Sigmoid colon (tissue), 7 donors: Measurements from ENCODE around the gene NAXE. TPM values are rescaled to one million over a fixed set of nuclear protein-coding genes. Genes with fewer than 3 reads are reported as not detected.

Experiments
- DNase-seq: peaks from one replicate; pipeline ENCODE4 v3.0.0-alpha.2; 2019
- H3K27ac ChIP-seq, 4 donors: fragments of 200-600 bp; sonication (generic); one replicate each; pipeline ENCODE4 v1.5.1; 2016 to 2019; ENCODE audit warnings: mild to moderate bottlenecking in 1 of 4
- H3K27me3 ChIP-seq, 3 donors: fragments of 200-600 bp; sonication (generic); one replicate each; pipeline ENCODE4 v1.5.1; 2019; ENCODE audit warnings: mild to moderate bottlenecking in 1 of 3
- H3K36me3 ChIP-seq, 4 donors: fragments of 200-600 bp; sonication (generic); one replicate each; pipeline ENCODE4 v1.5.1; 2016 to 2019
- H3K4me1 ChIP-seq, 4 donors: fragments of 200-600 bp; sonication (generic); one replicate each; pipeline ENCODE4 v1.5.1; 2017 to 2019
- H3K4me3 ChIP-seq, 4 donors: fragments of 200-600 bp; sonication (generic); one replicate each; pipeline ENCODE4 v1.5.1; 2017 to 2019; ENCODE audit warnings: mild to moderate bottlenecking in 2 of 4, moderate library complexity in 1 of 4
- H3K9me3 ChIP-seq, 4 donors: fragments of 200-600 bp in 3 of 4; sonication (generic) in 3 of 4; one replicate each; pipeline versions ENCODE4 v1.5.1 to v1.6.1; 2013 to 2019
- CTCF ChIP-seq, 4 experiments: fragments of 450-650 bp in 3 of 4; fragments of 200-600 bp in 1 of 4; IDR thresholded peaks; one replicate each; pipeline ENCODE4 v1.5.1; 2016 to 2019; ENCODE audit warnings: antibody characterized with exemption in 4 of 4, mild to moderate bottlenecking in 3 of 4, moderate library complexity in 2 of 4
- EP300 ChIP-seq, 4 donors: sonication (generic); formaldehyde crosslinking; IDR thresholded peaks; one replicate each; pipeline ENCODE4 v1.6.1; 2017; ENCODE audit warnings: antibody characterized with exemption in 4 of 4
- POLR2A ChIP-seq, 2 donors: fragments of 450-650 bp; IDR thresholded peaks; one replicate each; pipeline ENCODE4 v1.6.1; 2016; ENCODE audit warnings: antibody characterized with exemption in 2 of 2, mild to moderate bottlenecking in 2 of 2, moderate library complexity in 2 of 2
- POLR2AphosphoS5 ChIP-seq, 4 donors: sonication (generic); formaldehyde crosslinking; IDR thresholded peaks; one replicate each; pipeline ENCODE4 v1.6.1; 2017; ENCODE audit warnings: antibody characterized with exemption in 4 of 4
- WGBS, 2 donors: extraction: QIAGEN DNeasy Blood & Tissue Kit; methylation state at CpG; one replicate each; pipeline ENCODE4 v1.1.7; 2013; 5-methylcytosine and 5-hydroxymethylcytosine counted together
- intact Hi-C: fragments of 100-400 bp; cut with DNase I; formaldehyde crosslinking; loops from one replicate; pipeline ENCODE4 v1.15.1; 2023
- polyA plus RNA-seq, 3 donors: library from polyadenylated mRNA; stranded (reverse); fragments of 200-250 nt; gene quantifications; one replicate each; pipeline ENCODE4 v1.2.3, GENCODE V29; 2013
- total RNA-seq, 4 donors: library from RNA; depleted of rRNA; stranded (reverse); fragments of >200 nt; gene quantifications; one replicate each; pipeline ENCODE4 v1.1.0, GENCODE V29; 2016
- donor health status: healthy with polysubstance abuse.
- donor health status: Bipolar disorder and iron deficiency.
- donor health status: healthy.

The NAXE gene
- total and polyA plus RNA-seq, 7 donors = 59.3 to 113 (median 80.8) TPM

GRCh38 chr1:156554971-156555370, 36.6 kb upstream of the NAXE start:
- Histone ChIP-seq H3K4me3 (no peak overlapping the region), H3K27me3 (no peaks in the 10 kb centered on the region), H3K27ac (no peak overlapping the region), H3K9me3 (no peaks in the 10 kb centered on the region), H3K4me1 (peaks cover 0 to 10% (median 5%) of the 10 kb centered on the region in 4 donors), H3K36me3 (no peaks in the 10 kb centered on the region)
- intact Hi-C loops = no loop called here
- DNase-seq = peak; percentile 26
- 75 to 84% methylated on average over 8 of the region's 8 CpGs for whole genome bisulfite sequencing, 2 donors
- TF ChIP-seq CTCF (IDR thresholded peaks at IDR 0.05) (no peak), EP300 (IDR thresholded peaks at IDR 0.05) (no peak), POLR2A (IDR thresholded peaks at IDR 0.05) (no peak), POLR2AphosphoS5 (IDR thresholded peaks at IDR 0.05) (no peak)

- Histone ChIP-seq H3K4me1 (peaks cover 0 to 10% (median 5%) of the 10 kb centered on the region in 4 donors), H3K9me3 (no peaks in the 10 kb centered on the region), H3K27me3 (no peaks in the 10 kb centered on the region), H3K36me3 (no peaks in the 10 kb centered on the region), H3K4me3 (no peak overlapping the region), H3K27ac (no peak overlapping the region)
- 49 to 87% methylated on average over 2 of the region's 2 CpGs for WGBS, 2 donors
- intact Hi-C loops = no loop called here
- TF ChIP-seq CTCF (IDR thresholded peaks at IDR 0.05) (no peak), POLR2A (IDR thresholded peaks at IDR 0.05) (no peak), EP300 (IDR thresholded peaks at IDR 0.05) (no peak), POLR2AphosphoS5 (IDR thresholded peaks at IDR 0.05) (no peak)
- no peak for DNase-seq
These were observed 35.9 kb upstream of the NAXE start for GRCh38 chr1:156555715-156556114.

DNA sequence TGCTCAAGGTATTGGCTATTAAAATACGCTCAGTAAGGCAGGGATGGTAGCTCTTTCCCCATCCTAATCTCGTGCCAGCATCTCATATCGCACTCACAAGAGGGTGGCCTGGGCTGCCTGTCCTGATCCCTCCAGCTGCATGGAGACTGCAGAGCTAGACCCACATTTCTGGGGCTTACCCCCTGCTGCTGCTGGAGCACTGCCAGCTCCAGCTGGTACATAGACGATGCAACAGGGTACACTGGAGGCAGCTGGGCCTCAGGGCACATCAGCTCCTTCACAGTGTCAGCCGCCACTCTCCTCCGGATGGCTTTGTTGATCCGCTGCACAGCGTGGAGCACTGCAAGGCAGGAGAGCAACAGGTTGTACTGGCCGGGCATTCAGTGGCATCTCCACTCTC, 35.2 kb upstream of the NAXE start:
- H3K4me1 ChIP-seq = peaks cover 0 to 10% (median 5%) of the 10 kb centered on the region in 4 donors
- H3K4me3 ChIP-seq = no peak overlapping the region
- H3K27me3 ChIP-seq = no peaks in the 10 kb centered on the region
- peak; percentile 61 for DNase-seq
- H3K27ac ChIP-seq = no peak overlapping the region
- intact Hi-C loops = no loop called here
- 80 to 84% methylated on average over 9 of the region's 9 CpGs for WGBS, 2 donors
- no peaks in the 10 kb centered on the region for H3K36me3 ChIP-seq
- TF ChIP-seq POLR2A (IDR thresholded peaks at IDR 0.05) (no peak), EP300 (IDR thresholded peaks at IDR 0.05) (no peak), CTCF (IDR thresholded peaks at IDR 0.05) (no peak), POLR2AphosphoS5 (IDR thresholded peaks at IDR 0.05) (no peak)
- no peaks in the 10 kb centered on the region for H3K9me3 ChIP-seq

DNA sequence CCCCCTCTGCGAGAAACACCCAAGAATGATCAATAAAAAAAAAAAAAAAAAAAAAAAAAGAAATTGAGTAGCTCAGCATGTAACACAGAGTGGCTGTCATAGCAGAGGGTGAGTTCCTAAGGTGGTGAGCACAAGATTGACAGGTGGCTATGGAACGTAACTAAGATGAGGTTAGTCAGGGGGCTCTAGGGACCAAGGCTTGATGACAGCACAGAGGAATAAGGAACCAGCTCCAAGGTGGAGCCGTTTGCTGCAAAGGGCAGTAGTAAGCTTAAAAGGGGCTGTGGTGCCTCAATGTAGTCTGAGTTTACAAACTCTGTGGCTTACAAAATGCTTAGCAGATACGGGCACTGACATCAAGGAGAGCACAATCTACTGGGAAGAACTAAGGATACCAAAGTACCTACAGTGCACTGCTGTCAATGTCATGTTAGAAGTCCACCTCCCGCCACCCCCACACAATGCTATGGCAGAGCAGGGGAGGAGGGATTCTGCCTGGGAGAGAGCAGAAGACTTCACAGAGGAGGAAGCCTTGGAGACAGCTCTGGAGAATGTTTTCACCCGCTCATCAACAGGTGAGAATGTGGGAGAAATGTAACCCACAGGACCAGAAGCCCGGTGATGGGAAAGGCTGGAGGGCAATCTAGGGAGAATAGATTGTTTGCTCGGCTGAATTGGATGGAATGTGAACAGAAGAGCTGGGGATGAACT, 32.3 kb upstream of the NAXE start:
- Histone ChIP-seq H3K4me1 (peaks cover 0 to 3% (median under 1%) of the 10 kb centered on the region in 4 donors), H3K9me3 (no peaks in the 10 kb centered on the region), H3K27me3 (no peaks in the 10 kb centered on the region), H3K27ac (no peak overlapping the region), H3K36me3 (no peaks in the 10 kb centered on the region), H3K4me3 (no peak overlapping the region)
- TF ChIP-seq POLR2A (IDR thresholded peaks at IDR 0.05) (no peak), POLR2AphosphoS5 (IDR thresholded peaks at IDR 0.05) (no peak), EP300 (IDR thresholded peaks at IDR 0.05) (no peak), CTCF (IDR thresholded peaks at IDR 0.05) (no peak)
- DNase-seq = peak; percentile 26
- 87 to 91% methylated on average over 7 of the region's 8 CpGs for WGBS, 2 donors
- intact Hi-C loops = no loop called here
